T-helper 17 cell (primary cell): ENCODE measurements around the gene CREB1. TPM values are rescaled to one million over a fixed set of nuclear protein-coding genes. Genes with fewer than 3 reads are reported as not detected.

ENCODE experiments used
- ATAC-seq: fragments of 150-1000 bp; cut with Tn5 transposase; 2 replicates; pipeline ENCODE4 v1.10.0; 2021; ENCODE audit warnings: mild to moderate bottlenecking, moderate library complexity
- DNase-seq, 3 donors: peaks; one replicate each; pipeline versions ENCODE4 v3.0.0 to v3.0.0-alpha.2; 2020 to 2021
- H3K9me3 ChIP-seq: one replicate; pipeline ENCODE4 v1.7.0; 2013; ENCODE audit warnings: low read length, mild to moderate bottlenecking; ENCODE audit not compliant: control insufficient read depth, poor library complexity, severe bottlenecking
- H3K27ac Mint-ChIP-seq: one replicate; pipeline ENCODE4 v1.8.0; 2022; ENCODE audit warnings: mild to moderate bottlenecking, moderate library complexity, mixed read lengths
- H3K27me3 Mint-ChIP-seq: one replicate; pipeline ENCODE4 v1.8.0; 2022; ENCODE audit warnings: mixed read lengths
- H3K36me3 Mint-ChIP-seq: one replicate; pipeline ENCODE4 v1.8.0; 2022; ENCODE audit warnings: low read depth, mixed read lengths
- H3K4me1 Mint-ChIP-seq: one replicate; pipeline ENCODE4 v1.8.0; 2022; ENCODE audit warnings: mild to moderate bottlenecking, mixed read lengths
- H3K4me3 Mint-ChIP-seq: one replicate; pipeline ENCODE4 v1.8.0; 2022; ENCODE audit warnings: mild to moderate bottlenecking, moderate library complexity, mixed read lengths
- total RNA-seq, 4 donors: library from RNA in 2 of 4; stranded (reverse) in 2 of 4; gene quantifications; one replicate each; pipeline ENCODE4 v1.2.3 and lab custom pipeline; 2022 to 2026

Gene CREB1
- total RNA-seq, 2 donors from 2014 or later: 73.7 to 89.3 TPM

DNA sequence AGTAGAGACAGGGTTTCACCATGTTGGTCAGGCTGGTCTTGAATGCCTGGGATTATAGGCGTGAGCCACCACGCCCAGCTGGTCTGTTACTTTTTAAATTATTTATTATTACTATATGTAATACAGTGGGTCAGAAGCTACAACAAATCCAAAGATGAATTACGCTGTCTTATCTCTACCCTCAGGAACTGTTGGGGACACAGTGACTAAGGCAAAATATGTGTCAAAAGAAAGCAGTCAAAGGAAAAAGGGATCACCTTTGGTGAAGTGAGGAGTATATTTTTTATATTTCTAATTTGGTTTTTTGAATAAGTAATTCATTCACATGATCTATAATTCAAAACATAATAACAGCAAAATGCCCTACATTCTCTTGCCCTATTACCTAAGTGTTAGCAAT lies 4.7 kb downstream of the CREB1 start:
- H3K27me3 Mint-ChIP-seq: no peaks in the 10 kb centered on the region
- peaks cover 5% of the 10 kb centered on the region for H3K36me3 Mint-ChIP-seq
- H3K4me1 Mint-ChIP-seq: peaks cover 37% of the 10 kb centered on the region
- DNase-seq (no peak), ATAC-seq (no peak)
- H3K27ac Mint-ChIP-seq: no peak overlapping the region
- no peaks in the 10 kb centered on the region for H3K9me3 ChIP-seq
- H3K4me3 Mint-ChIP-seq: peak overlapping the region; percentile 60

DNA sequence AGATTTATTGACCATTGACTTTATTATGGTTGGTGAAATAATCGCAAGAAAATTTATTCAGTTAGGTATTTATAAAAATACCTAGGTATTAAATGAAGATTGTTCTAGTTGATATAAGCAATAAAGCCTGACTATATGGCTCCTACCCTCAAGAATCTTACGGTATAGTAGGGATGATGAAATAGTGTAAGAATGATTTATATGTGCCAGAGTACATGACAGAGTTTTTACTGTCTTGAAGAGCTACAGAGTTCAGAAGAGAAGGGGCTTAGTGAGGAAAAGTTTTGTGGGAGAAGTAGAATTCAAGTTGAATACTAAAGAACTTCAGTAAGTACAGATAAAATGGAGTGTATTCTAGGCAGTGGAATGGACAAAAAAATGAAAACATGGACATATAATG lies 9.7 kb downstream of the CREB1 start:
- H3K4me3 Mint-ChIP-seq: no peak overlapping the region
- H3K36me3 Mint-ChIP-seq: peaks cover 2% of the 10 kb centered on the region
- no peaks in the 10 kb centered on the region for H3K27me3 Mint-ChIP-seq
- H3K9me3 ChIP-seq: no peaks in the 10 kb centered on the region
- peaks cover 34% of the 10 kb centered on the region for H3K4me1 Mint-ChIP-seq
- DNase-seq (no peak), ATAC-seq (no peak)
- peak overlapping the region; percentile 53 for H3K27ac Mint-ChIP-seq

DNA sequence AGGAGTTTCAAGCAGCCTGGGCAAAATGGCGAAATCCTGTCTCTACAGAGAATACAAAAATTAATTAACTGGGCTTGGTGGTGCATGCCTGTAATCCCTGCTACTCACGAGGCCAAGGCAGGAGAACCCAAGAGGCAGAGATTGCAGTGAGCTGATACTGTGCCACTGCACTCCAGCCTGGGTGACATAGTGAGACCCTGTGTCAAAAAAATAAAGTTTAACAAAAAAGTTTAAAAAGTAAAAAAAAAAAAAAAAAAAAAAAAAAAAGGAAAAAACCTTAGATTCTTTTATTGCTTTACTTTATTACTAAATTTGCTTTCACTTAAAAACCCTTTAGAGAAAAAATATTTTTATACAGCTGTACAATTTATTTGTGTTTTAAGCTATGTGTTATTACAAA lies 10.7 kb downstream of the CREB1 start:
- no peaks in the 10 kb centered on the region for H3K27me3 Mint-ChIP-seq
- no peak for DNase-seq
- H3K9me3 ChIP-seq: no peaks in the 10 kb centered on the region
- no peak overlapping the region for H3K4me3 Mint-ChIP-seq
- no peak for ATAC-seq
- peaks cover 38% of the 10 kb centered on the region for H3K4me1 Mint-ChIP-seq
- no peak overlapping the region for H3K27ac Mint-ChIP-seq
- H3K36me3 Mint-ChIP-seq: peaks cover 2% of the 10 kb centered on the region

DNA sequence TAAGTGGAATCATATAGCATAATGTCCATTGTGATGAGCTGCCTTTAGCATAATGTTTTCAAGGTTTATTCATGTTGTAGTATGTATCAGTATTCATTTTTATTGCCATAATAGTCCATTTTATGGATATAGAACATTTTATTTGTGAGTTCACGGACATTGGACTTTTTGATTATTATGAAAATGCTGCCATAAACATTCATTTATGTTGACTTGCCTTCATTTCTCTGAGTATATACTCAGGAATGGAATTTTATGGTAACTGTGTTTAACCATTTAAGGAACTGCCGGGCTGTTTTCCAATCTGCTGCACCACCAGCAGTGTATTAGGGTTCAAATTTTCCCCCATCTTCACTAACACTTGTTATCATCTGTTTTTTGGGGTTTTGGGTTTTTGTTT lies 12.2 kb downstream of the CREB1 start:
- Mint-ChIP-seq H3K36me3 (peaks cover 2% of the 10 kb centered on the region), H3K27ac (peak overlapping the region; percentile 39)
- no peak for DNase-seq

DNA sequence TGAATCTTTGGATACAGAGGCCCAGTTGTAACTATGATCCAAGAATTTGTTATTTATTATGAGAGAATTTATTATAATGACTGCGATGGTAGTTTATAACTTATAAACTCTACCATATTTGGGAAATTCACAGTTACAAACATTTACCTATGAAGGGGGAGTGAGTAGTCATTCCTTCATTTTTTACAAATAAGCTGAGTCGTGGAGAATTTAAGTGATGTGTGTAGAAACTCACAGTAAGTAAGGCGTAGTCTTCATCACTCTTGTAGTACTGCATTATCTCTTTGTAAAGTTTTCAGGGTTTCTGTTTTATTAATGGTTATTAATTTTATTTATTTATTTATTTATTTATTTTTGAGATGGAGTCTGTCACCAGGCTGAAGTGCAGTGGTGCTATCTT lies 13.5 kb downstream of the CREB1 start:
- ATAC-seq (no peak), DNase-seq (no peak)
- peaks cover 43% of the 10 kb centered on the region for H3K4me1 Mint-ChIP-seq
- no peak overlapping the region for H3K27ac Mint-ChIP-seq
- no peaks in the 10 kb centered on the region for H3K9me3 ChIP-seq
- H3K36me3 Mint-ChIP-seq: peaks cover 2% of the 10 kb centered on the region
- no peaks in the 10 kb centered on the region for H3K27me3 Mint-ChIP-seq
- no peak overlapping the region for H3K4me3 Mint-ChIP-seq

More for the DNA sequence above, 12.2 kb downstream of the CREB1 start:
- peaks cover 45% of the 10 kb centered on the region for H3K4me1 Mint-ChIP-seq
- ATAC-seq: no peak
- H3K9me3 ChIP-seq: no peaks in the 10 kb centered on the region
- no peaks in the 10 kb centered on the region for H3K27me3 Mint-ChIP-seq
- H3K4me3 Mint-ChIP-seq: no peak overlapping the region

DNA sequence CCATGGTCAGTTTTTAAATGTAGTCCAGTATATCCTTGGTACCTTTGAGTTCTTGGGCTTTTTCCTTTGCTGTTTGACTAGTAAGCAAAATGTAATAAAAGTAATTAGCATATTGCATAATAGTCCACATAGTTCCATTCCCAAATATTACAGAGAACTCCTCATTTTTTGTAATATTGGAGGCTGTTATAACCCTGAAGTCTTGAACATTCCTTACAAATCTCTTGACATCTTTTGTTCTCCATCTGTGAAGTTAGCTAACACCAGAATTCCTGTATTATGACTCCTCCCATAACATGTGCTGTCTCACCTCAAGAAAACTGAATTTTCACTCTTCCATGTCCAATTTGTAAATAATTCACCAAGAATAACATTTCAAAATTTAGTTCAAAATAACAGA lies 17.1 kb downstream of the CREB1 start:
- Mint-ChIP-seq H3K36me3 (no peaks in the 10 kb centered on the region), H3K4me3 (no peak overlapping the region), H3K27ac (peak overlapping the region; percentile 65), H3K27me3 (no peaks in the 10 kb centered on the region), H3K4me1 (peaks cover 43% of the 10 kb centered on the region)
- no peaks in the 10 kb centered on the region for H3K9me3 ChIP-seq
- no peak for DNase-seq
- no peak for ATAC-seq

DNA sequence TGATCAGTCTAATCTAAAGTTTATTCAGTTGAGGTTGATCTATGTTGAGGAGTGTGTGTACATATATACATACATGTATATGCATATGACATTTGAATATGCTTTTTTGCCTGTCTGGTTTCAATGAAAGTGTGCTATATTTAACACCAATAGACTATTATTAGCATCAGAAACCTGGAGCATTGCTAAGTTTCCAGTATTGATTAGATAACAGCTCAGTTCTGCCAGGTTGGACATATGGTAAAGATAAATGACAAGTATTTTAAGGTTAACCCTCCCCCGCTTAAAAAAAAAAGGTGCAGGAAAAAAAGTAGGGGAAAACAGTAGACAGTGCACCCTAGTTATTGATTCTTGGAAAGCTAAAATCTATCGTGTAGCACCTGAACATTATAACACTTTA lies 19.4 kb downstream of the CREB1 start:
- H3K36me3 Mint-ChIP-seq: no peaks in the 10 kb centered on the region
- H3K9me3 ChIP-seq: no peaks in the 10 kb centered on the region

DNA sequence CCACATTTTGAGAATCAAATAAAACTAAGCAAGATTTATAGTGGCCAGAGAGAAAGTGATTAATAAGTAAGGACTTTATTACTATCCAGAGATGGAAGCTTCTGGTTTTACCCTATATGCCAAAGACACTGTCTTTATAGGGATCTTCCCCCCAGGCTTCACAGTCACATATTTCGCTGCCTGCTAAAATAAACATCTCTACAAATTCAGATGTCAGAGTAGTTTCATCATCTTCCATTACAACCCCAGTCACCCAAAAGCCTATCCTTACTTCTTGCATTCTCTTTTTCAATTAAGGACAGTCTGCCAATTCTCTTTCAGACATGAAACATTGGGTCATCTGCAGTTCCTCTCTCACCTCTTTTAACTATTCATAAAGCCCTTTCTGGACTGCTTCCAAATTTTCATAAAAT lies 28.3 kb downstream of the CREB1 start:
- no peaks in the 10 kb centered on the region for H3K9me3 ChIP-seq
- H3K27ac Mint-ChIP-seq: peak overlapping the region; percentile 19
- ATAC-seq: no peak
- H3K27me3 Mint-ChIP-seq: no peaks in the 10 kb centered on the region
- no peak for DNase-seq
- H3K4me1 Mint-ChIP-seq: peaks cover 20% of the 10 kb centered on the region
- H3K4me3 Mint-ChIP-seq: no peak overlapping the region
- H3K36me3 Mint-ChIP-seq: peaks cover 16% of the 10 kb centered on the region

More for the DNA sequence above, 19.4 kb downstream of the CREB1 start:
- no peaks in the 10 kb centered on the region for H3K27me3 Mint-ChIP-seq
- DNase-seq: no peak
- H3K27ac Mint-ChIP-seq: peak overlapping the region; percentile 57
- ATAC-seq: no peak
- no peak overlapping the region for H3K4me3 Mint-ChIP-seq
- peaks cover 34% of the 10 kb centered on the region for H3K4me1 Mint-ChIP-seq

DNA sequence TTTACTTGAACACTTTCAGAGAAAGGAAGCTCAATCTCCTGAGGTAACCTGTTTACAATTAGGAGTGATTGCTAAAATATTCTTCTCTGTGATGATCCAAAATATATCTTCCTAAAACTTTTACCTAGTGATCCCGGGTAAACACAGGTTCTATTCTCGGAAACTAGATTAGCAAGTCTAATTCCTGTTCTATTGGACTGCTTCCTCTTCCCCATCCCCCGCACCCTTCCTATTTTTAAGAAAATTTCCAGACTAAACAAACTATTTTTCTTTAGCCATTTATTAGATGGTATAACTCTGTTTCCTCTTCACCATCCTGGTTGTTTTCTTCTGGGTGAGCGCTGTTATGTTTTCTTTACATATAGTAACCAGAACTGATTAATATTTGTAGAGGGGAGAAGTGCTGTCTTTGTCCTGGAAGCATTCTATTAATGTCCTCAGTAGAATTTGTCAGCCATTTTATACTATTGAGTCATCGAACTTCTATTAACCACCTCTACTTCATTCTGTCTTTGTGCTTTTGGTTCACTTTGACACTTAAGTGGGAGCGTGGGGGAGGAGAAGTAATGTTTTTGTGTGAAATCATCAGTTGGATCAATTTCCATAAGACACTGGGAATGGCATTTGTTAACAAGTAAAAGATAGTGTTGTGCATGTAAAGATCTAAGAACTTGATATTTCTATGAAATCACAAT lies 31.8 kb downstream of the CREB1 start:
- no peak for ATAC-seq
- no peak for DNase-seq
- Mint-ChIP-seq H3K4me1 (peaks cover 27% of the 10 kb centered on the region), H3K27ac (peak overlapping the region; percentile 74), H3K4me3 (no peak overlapping the region), H3K27me3 (no peaks in the 10 kb centered on the region), H3K36me3 (peaks cover 16% of the 10 kb centered on the region)
- H3K9me3 ChIP-seq: no peaks in the 10 kb centered on the region

DNA sequence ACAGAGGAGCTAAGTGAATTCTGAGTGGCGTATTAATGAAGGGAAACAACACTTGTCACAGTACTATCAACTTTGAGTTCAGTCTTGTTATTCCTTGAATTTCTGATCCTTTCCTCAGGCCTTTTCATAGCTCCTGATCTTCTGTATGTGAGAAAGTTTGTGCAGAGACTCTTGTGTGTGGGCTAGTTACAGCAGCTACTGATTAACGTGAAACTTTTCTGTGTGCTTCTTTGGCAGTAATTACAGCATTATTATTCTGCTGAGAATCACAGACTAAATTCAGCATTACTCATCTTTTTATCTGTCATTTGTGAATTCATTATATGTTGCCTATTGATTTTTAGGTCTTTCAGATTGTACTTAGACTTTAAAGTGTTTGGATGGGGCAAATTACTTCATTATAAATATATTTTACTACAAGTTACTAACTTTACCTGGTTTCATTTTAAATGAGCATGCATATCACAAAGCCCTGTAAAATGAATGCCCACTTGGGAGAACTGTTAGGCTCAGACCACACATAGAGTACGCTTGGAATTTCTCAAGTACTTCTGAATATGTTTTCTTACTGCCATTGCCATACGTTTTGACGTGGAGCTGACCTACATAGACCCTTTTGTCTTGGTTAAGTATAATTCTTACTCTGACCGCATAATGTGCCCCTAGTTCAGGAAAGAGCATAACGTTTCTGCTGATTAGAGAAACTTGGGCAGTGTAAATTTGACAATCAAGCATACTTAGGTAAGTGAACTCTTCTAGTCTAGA lies 36.2 kb downstream of the CREB1 start:
- Mint-ChIP-seq H3K27ac (peak overlapping the region; percentile 71), H3K4me1 (peaks cover 17% of the 10 kb centered on the region), H3K36me3 (peaks cover 6% of the 10 kb centered on the region), H3K4me3 (no peak overlapping the region), H3K27me3 (no peaks in the 10 kb centered on the region)
- no peak for DNase-seq
- no peaks in the 10 kb centered on the region for H3K9me3 ChIP-seq
- ATAC-seq: no peak

DNA sequence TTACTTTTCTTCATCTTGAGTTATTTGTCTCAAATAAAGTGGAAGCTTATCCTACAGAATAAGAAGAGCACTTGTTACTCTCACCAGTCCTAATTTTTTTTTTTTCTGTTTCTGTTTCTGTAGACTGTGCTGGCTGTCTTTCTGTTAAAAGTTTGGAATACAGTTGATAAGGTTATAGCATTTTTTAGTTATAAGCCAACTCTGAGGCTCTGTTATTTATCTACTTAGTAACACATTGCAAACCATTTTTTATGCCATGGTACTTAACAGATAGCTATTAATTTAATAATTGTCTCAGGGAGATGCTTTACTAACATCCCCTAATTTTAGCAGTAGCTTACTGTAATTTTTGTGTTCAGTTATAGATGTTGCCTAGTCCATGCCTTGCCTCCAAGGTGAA lies 37.9 kb downstream of the CREB1 start:
- peaks cover 17% of the 10 kb centered on the region for H3K4me1 Mint-ChIP-seq
- H3K27ac Mint-ChIP-seq: no peak overlapping the region
- ATAC-seq (no peak), DNase-seq (no peak)
- peaks cover 8% of the 10 kb centered on the region for H3K36me3 Mint-ChIP-seq
- H3K4me3 Mint-ChIP-seq: no peak overlapping the region
- H3K9me3 ChIP-seq: no peaks in the 10 kb centered on the region
- no peaks in the 10 kb centered on the region for H3K27me3 Mint-ChIP-seq

DNA sequence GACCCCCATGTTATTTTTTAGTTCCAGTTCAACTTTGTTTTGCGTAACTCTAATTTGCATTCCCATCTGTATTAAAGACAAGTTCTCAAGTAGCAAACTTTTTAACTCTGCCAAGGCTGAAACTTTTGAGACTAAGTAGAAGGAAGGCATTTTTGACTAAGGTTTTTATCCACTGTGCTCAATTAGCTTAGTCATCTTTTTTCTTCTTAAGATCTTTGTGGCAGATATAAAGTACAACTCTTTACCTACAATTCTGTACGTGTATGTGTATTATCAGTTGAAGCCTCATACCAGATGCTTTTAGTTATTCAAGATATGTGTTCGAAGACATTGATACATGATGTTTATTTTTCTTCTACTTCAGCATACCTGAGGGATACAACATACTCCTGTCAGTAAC lies 41.6 kb downstream of the CREB1 start:
- H3K27ac Mint-ChIP-seq: peak overlapping the region; percentile 78
- peaks cover 5% of the 10 kb centered on the region for H3K4me1 Mint-ChIP-seq
- no peak overlapping the region for H3K4me3 Mint-ChIP-seq
- no peaks in the 10 kb centered on the region for H3K27me3 Mint-ChIP-seq
- ATAC-seq (no peak), DNase-seq (no peak)
- peaks cover 4% of the 10 kb centered on the region for H3K36me3 Mint-ChIP-seq
- no peaks in the 10 kb centered on the region for H3K9me3 ChIP-seq

DNA sequence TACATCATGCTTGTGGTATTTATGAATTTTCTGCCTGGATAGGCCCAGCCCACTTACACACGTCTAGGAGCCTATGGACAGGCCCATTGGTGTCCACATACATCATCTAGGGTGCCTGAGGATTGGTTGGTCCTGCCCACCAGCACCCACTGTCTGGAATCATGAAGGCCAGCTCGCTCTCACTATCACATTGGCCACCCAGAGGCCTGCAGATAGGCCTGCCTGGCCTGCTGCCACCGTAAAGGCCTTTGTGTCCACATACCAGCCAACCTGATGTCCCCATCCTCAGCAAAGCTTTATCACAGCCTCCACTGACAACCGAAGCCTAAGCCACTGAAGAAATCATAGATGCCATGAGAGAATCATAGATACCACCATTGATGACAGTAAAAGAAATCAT lies 55.2 kb downstream of the CREB1 start:
- H3K27me3 Mint-ChIP-seq: no peaks in the 10 kb centered on the region
- no peaks in the 10 kb centered on the region for H3K9me3 ChIP-seq
- peaks cover 17% of the 10 kb centered on the region for H3K36me3 Mint-ChIP-seq
- ATAC-seq (no peak), DNase-seq (no peak)
- H3K27ac Mint-ChIP-seq: peak overlapping the region; percentile 27
- H3K4me3 Mint-ChIP-seq: no peak overlapping the region
- peaks cover 24% of the 10 kb centered on the region for H3K4me1 Mint-ChIP-seq

DNA sequence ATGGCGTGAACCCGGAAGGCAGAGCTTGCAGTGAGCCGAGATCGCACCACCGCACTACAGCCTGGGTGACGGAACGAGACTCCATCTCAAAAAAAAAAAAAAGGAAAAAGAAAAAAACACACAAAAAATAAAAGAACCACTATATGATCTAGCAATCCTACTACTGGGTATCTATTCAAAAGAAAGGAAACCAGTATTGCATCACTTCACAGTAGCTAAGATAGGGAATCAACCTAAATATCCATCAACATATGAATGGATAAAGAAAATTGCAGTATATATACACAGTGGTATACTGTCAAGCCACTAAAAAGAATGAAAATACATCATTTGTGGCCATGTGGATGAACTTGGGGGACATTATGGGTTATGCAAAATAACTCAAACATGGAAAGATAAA lies 57.5 kb downstream of the CREB1 start:
- DNase-seq (no peak), ATAC-seq (no peak)
- H3K36me3 Mint-ChIP-seq: peaks cover 17% of the 10 kb centered on the region
- H3K27me3 Mint-ChIP-seq: no peaks in the 10 kb centered on the region
- peaks cover 21% of the 10 kb centered on the region for H3K4me1 Mint-ChIP-seq
- peaks cover 1% of the 10 kb centered on the region for H3K9me3 ChIP-seq
- no peak overlapping the region for H3K4me3 Mint-ChIP-seq
- no peak overlapping the region for H3K27ac Mint-ChIP-seq
